DOHH2 (cell line): ENCODE results near the gene GRAPL.
"Not testable (repeated sequence)": the region's sequence is repeated elsewhere in the genome, so short reads cannot be mapped to it uniquely, and the experiment has no call there.

ENCODE experiments used
- EZH2phosphoT487 ChIP-seq: fragments of 200-600 bp; sonication (generic); IDR thresholded peaks from 2 replicates; pipeline ENCODE4 v1.6.1; 2017; ENCODE audit warnings: borderline replicate concordance, mild to moderate bottlenecking, antibody characterized with exemption, low read length, moderate library complexity, mixed read lengths
- TF ChIP-seq, protein P1 (sequence below): fragments of 200-600 bp; sonication (generic); IDR thresholded peaks from one replicate; pipeline ENCODE4 v1.5.1; 2014; ENCODE audit warnings: antibody characterized with exemption, mild to moderate bottlenecking, low read depth, low read length; ENCODE audit not compliant: poor library complexity, severe bottlenecking

DNA sequence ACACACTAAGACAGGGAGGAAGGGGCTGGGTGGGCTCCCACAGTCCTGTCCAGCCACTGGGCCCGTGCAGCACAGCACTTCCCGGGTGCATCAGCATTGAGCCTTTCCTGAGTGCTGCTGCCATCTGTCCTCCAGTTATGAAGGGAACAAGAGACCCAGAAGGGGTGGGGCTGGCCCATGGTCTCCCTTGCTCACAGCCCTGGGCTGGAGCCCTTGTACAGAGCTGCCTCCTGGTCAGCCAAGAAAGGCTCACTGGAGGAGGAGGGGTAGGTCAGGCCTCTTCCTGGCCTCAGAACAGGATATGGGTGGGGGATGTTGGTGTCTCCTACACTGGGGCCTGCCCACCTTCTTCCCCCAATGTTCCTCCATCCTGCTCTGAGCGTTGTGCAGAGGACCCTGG is 76.0 kb downstream of the GRAPL start:
- TF ChIP-seq, protein P1, sequence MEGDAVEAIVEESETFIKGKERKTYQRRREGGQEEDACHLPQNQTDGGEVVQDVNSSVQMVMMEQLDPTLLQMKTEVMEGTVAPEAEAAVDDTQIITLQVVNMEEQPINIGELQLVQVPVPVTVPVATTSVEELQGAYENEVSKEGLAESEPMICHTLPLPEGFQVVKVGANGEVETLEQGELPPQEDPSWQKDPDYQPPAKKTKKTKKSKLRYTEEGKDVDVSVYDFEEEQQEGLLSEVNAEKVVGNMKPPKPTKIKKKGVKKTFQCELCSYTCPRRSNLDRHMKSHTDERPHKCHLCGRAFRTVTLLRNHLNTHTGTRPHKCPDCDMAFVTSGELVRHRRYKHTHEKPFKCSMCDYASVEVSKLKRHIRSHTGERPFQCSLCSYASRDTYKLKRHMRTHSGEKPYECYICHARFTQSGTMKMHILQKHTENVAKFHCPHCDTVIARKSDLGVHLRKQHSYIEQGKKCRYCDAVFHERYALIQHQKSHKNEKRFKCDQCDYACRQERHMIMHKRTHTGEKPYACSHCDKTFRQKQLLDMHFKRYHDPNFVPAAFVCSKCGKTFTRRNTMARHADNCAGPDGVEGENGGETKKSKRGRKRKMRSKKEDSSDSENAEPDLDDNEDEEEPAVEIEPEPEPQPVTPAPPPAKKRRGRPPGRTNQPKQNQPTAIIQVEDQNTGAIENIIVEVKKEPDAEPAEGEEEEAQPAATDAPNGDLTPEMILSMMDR: not testable (repeated sequence)
- TF ChIP-seq EZH2phosphoT487: not testable (repeated sequence)
